ENCODE data around the gene THRB. TPM values are rescaled to one million over a fixed set of nuclear protein-coding genes. Genes with fewer than 3 reads are reported as not detected.

Gene THRB
- total RNA-seq, 2 donors from 2014 or later: 0.24 to 0.26 TPM

- H3K27me3 ChIP-seq (ENCODE audit: control insufficient read depth, insufficient read depth, low read length, poor library complexity, severe bottlenecking): peaks cover 7% of the 10 kb centered on the region
- H3K27ac Mint-ChIP-seq: no peak overlapping the region
These were observed 138.8 kb downstream of the THRB start for GRCh38 chr3:24355806-24356205.

GRCh38 chr3:24354230-24354629, 140.4 kb downstream of the THRB start:
- Mint-ChIP-seq H3K27me3 (ENCODE audit: insufficient read depth) (peaks cover 13% of the 10 kb centered on the region), H3K4me3 (no peak overlapping the region), H3K27ac (no peak overlapping the region), H3K36me3 (ENCODE audit: low read depth) (no peaks in the 10 kb centered on the region), H3K4me1 (peaks cover 6% of the 10 kb centered on the region), H3K9me3 (no peaks in the 10 kb centered on the region)
- Histone ChIP-seq H3K36me3 (ENCODE audit: control insufficient read depth, insufficient read depth, low read length) (no peaks in the 10 kb centered on the region), H3K4me3 (ENCODE audit: low read length) (no peak overlapping the region), H3K4me1 (ENCODE audit: control insufficient read depth, insufficient read depth, low read length) (no peaks in the 10 kb centered on the region), H3K27ac (ENCODE audit: low read depth, low read length) (no peak overlapping the region), H3K27me3 (ENCODE audit: control insufficient read depth, insufficient read depth, low read length, poor library complexity, severe bottlenecking) (peaks cover 7% of the 10 kb centered on the region), H3K9me3 (ENCODE audit: control insufficient read depth, low read length) (no peaks in the 10 kb centered on the region), H3K9ac (ENCODE audit: extremely low read depth, low read length, poor library complexity, severe bottlenecking) (no peak overlapping the region)
- DNase-seq: no peak
- TF ChIP-seq CTCF (conservative IDR thresholded peaks at IDR 0.05): no peak

More at GRCh38 chr3:24355806-24356205, 138.8 kb downstream of the THRB start:
- Histone ChIP-seq H3K9ac (ENCODE audit: extremely low read depth, low read length, poor library complexity, severe bottlenecking) (no peak overlapping the region), H3K9me3 (ENCODE audit: control insufficient read depth, low read length) (no peaks in the 10 kb centered on the region), H3K4me3 (ENCODE audit: low read length) (no peak overlapping the region), H3K36me3 (ENCODE audit: control insufficient read depth, insufficient read depth, low read length) (no peaks in the 10 kb centered on the region), H3K27ac (ENCODE audit: low read depth, low read length) (no peak overlapping the region), H3K4me1 (ENCODE audit: control insufficient read depth, insufficient read depth, low read length) (no peaks in the 10 kb centered on the region)
- DNase-seq: no peak
- no peak overlapping the region for H3K4me3 Mint-ChIP-seq
- H3K9me3 Mint-ChIP-seq: no peaks in the 10 kb centered on the region
- H3K4me1 Mint-ChIP-seq: peaks cover 12% of the 10 kb centered on the region
- no peak for TF ChIP-seq CTCF (conservative IDR thresholded peaks at IDR 0.05)
- H3K27me3 Mint-ChIP-seq (ENCODE audit: insufficient read depth): peaks cover 15% of the 10 kb centered on the region
- no peaks in the 10 kb centered on the region for H3K36me3 Mint-ChIP-seq (ENCODE audit: low read depth)

GRCh38 chr3:24352893-24353553, 141.6 kb downstream of the THRB start:
- H3K36me3 Mint-ChIP-seq (ENCODE audit: low read depth): no peaks in the 10 kb centered on the region
- H3K4me1 Mint-ChIP-seq: peaks cover 6% of the 10 kb centered on the region
- H3K27me3 ChIP-seq (ENCODE audit: control insufficient read depth, insufficient read depth, low read length, poor library complexity, severe bottlenecking): peaks cover 7% of the 10 kb centered on the region
- no peak overlapping the region for H3K27ac Mint-ChIP-seq
- DNase-seq: no peak
- TF ChIP-seq CTCF (conservative IDR thresholded peaks at IDR 0.05): no peak
- H3K4me1 ChIP-seq (ENCODE audit: control insufficient read depth, insufficient read depth, low read length): no peaks in the 10 kb centered on the region
- H3K27ac ChIP-seq (ENCODE audit: low read depth, low read length): no peak overlapping the region
- peaks cover 13% of the 10 kb centered on the region for H3K27me3 Mint-ChIP-seq (ENCODE audit: insufficient read depth)
- H3K4me3 Mint-ChIP-seq: no peak overlapping the region
- no peaks in the 10 kb centered on the region for H3K36me3 ChIP-seq (ENCODE audit: control insufficient read depth, insufficient read depth, low read length)
- no peaks in the 10 kb centered on the region for H3K9me3 Mint-ChIP-seq
- no peak overlapping the region for H3K4me3 ChIP-seq (ENCODE audit: low read length)
- WGBS, 2 experiments (ENCODE audit: insufficient coverage in 1 of 2, insufficient read length in 1 of 2): 83 to 94% methylated on average over 1 to 3 of the region's 3 CpGs
- no peaks in the 10 kb centered on the region for H3K9me3 ChIP-seq (ENCODE audit: control insufficient read depth, low read length)
- H3K9ac ChIP-seq (ENCODE audit: extremely low read depth, low read length, poor library complexity, severe bottlenecking): no peak overlapping the region
